ENCODE data around the gene CTRL. TPM values are rescaled to one million over a fixed set of nuclear protein-coding genes. Genes with fewer than 3 reads are reported as not detected.

The CTRL gene
- total RNA-seq, 1 donor from 2014 or later = 3.2 TPM

DNA sequence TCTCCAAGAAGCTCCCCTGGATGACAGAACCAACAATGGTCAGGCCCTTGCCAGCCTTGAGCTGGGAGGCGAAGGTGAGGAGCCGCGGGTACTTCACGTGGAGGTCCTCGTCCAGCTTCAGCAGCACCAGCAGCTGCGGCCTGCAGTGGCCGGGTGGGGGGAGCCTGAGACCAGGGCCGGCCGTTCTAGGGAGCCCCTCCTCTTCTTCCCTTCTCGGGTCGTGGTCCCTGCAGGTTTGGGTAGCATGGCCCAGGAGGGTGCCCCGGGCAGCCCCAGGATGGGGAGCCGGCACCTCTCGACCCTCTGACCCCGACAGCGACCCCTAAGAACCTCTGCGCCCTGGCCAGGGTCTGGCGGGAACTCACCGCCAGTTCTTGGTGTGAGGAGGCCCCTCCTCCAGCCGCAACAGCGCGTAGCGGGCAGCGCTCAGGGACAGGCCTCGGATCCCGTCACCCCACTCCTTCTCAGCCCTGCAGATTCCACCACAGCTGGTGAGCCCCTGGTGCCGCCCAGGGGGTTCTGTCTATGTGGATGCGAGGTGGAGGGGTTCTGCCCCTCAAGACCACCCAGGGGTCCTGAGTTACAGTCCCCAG lies 15.4 kb upstream of the CTRL start:
- peaks cover 0 to 70% of the 10 kb centered on the region in 2 donors for H3K36me3 ChIP-seq
- H3K9me3 ChIP-seq = no peaks in the 10 kb centered on the region
- TF ChIP-seq, protein P1, sequence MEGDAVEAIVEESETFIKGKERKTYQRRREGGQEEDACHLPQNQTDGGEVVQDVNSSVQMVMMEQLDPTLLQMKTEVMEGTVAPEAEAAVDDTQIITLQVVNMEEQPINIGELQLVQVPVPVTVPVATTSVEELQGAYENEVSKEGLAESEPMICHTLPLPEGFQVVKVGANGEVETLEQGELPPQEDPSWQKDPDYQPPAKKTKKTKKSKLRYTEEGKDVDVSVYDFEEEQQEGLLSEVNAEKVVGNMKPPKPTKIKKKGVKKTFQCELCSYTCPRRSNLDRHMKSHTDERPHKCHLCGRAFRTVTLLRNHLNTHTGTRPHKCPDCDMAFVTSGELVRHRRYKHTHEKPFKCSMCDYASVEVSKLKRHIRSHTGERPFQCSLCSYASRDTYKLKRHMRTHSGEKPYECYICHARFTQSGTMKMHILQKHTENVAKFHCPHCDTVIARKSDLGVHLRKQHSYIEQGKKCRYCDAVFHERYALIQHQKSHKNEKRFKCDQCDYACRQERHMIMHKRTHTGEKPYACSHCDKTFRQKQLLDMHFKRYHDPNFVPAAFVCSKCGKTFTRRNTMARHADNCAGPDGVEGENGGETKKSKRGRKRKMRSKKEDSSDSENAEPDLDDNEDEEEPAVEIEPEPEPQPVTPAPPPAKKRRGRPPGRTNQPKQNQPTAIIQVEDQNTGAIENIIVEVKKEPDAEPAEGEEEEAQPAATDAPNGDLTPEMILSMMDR (IDR thresholded peaks at IDR 0.05) = no peak
- TF ChIP-seq POLR2A (IDR thresholded peaks at IDR 0.05) = no peak

DNA sequence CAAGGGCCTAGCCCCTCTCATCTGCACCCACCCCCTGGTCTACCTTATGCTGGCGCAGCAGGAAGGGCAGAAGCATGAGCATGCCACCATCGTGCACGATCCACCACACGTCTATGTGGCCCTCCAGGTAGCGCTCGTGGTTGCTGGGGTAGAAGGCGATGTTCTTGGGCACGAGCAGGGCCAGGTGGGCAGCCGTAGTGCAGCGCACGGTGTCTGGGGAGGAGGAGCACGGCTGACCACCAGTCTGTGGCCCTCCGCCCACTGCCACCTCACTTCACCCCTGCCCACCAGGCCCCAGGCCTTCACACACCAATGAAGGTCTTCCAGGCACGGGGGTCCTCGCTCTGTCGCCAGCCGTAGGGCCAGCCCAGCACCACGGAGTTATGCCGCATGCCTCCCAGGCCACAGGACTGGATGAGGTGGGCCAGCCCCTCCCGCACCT lies 14.5 kb upstream of the CTRL start:
- TF ChIP-seq, protein P1 (IDR thresholded peaks at IDR 0.05) = no peak
- no peak for TF ChIP-seq POLR2AphosphoS5 (IDR thresholded peaks at IDR 0.05; ENCODE audit: insufficient read depth in 1 of 2, low read depth in 1 of 2)
- no peak for TF ChIP-seq POLR2A (IDR thresholded peaks at IDR 0.05)
- Histone ChIP-seq H3K4me1 (peaks cover 41% of the 10 kb centered on the region), H3K27ac (no peak overlapping the region), H3K9me3 (no peaks in the 10 kb centered on the region), H3K36me3 (peaks cover 0 to 61% of the 10 kb centered on the region in 2 donors), H3K27me3 (no peaks in the 10 kb centered on the region), H3K4me3 (no peak overlapping the region)
- intact Hi-C loops (cut with DNase I) = no loop called here
- DNase-seq (ENCODE audit: extremely low spot score in 2 of 2) = no peak

More for the DNA sequence above, 15.4 kb upstream of the CTRL start:
- Histone ChIP-seq H3K4me3 (no peak overlapping the region), H3K27me3 (no peaks in the 10 kb centered on the region), H3K4me1 (peaks cover 50% of the 10 kb centered on the region), H3K27ac (no peak overlapping the region)
- DNase-seq (ENCODE audit: extremely low spot score in 2 of 2) = no peak
- intact Hi-C loops (cut with DNase I) = no loop called here

DNA sequence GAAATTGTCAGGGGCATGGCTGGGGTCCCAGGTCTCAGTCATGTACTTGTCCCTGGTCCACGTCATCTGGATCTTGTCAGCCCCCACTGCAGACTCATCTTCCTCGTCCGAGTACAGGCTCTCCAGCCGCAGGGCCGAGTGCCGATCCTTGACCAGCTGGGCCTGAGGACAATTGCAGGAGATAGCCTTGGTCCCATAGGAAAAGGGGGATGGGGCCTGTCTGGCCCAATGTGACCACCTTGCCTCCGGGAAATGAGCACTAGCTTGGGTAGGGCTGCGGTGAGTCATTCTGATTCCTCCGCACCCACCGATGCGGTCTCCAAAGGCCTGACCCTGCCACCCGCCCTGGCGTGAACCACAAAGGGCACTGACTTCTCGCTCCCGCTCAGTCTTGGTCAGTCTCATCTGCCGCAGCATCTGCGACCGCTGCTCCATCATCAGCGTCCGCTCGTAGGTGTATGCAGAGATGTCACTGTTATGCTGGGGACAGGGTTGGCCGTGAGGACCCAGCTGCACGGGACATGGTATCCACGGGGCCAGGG lies 13.8 kb upstream of the CTRL start:
- intact Hi-C loops (cut with DNase I) = no loop called here
- Histone ChIP-seq H3K27ac (peak overlapping the region; percentile 84), H3K4me1 (peaks cover 39% of the 10 kb centered on the region)

GRCh38 chr16:67944690-67945391 lies 13.2 kb upstream of the CTRL start:
- Histone ChIP-seq H3K9me3 (no peaks in the 10 kb centered on the region), H3K4me3 (no peak overlapping the region), H3K36me3 (peaks cover 0 to 51% of the 10 kb centered on the region in 2 donors), H3K27ac (peak overlapping the region; percentile 84), H3K4me1 (peaks cover 43% of the 10 kb centered on the region), H3K27me3 (no peaks in the 10 kb centered on the region)
- intact Hi-C loops (cut with DNase I) = no loop called here
- DNase-seq (ENCODE audit: extremely low spot score in 2 of 2) = no peak
- no peak for TF ChIP-seq POLR2AphosphoS5 (IDR thresholded peaks at IDR 0.05; ENCODE audit: insufficient read depth in 1 of 2, low read depth in 1 of 2)
- TF ChIP-seq POLR2A (IDR thresholded peaks at IDR 0.05) = no peak
- TF ChIP-seq, protein P1 (IDR thresholded peaks at IDR 0.05) = no peak

More for the DNA sequence above, 13.8 kb upstream of the CTRL start:
- Histone ChIP-seq H3K27me3 (no peaks in the 10 kb centered on the region), H3K9me3 (no peaks in the 10 kb centered on the region), H3K4me3 (no peak overlapping the region), H3K36me3 (peaks cover 0 to 54% of the 10 kb centered on the region in 2 donors)
- TF ChIP-seq POLR2AphosphoS5 (IDR thresholded peaks at IDR 0.05; ENCODE audit: insufficient read depth in 1 of 2, low read depth in 1 of 2) (no peak), POLR2A (IDR thresholded peaks at IDR 0.05) (no peak)
- TF ChIP-seq, protein P1 (IDR thresholded peaks at IDR 0.05) = no peak
- no peak for DNase-seq (ENCODE audit: extremely low spot score in 2 of 2)

Measured in vagina (tissue), 2 donors.